Right ventricle myocardium inferior (tissue), 1 donor: Measurements from ENCODE around the gene SSX2B. TPM values are rescaled to one million over a fixed set of nuclear protein-coding genes. Genes with fewer than 3 reads are reported as not detected.
"Not testable (repeated sequence)": the region's sequence is repeated elsewhere in the genome, so short reads cannot be mapped to it uniquely, and the experiment has no call there.

Source experiments
- ATAC-seq: fragments of 200-7000 bp; cut with Tn5 transposase; one replicate; pipeline ENCODE4 v1.9.1; 2020; ENCODE audit warnings: mild to moderate bottlenecking, moderate library complexity
- DNase-seq: peaks from one replicate; pipeline ENCODE4 v3.0.0; 2021; ENCODE audit errors: missing footprints
- intact Hi-C: fragments of 100-400 bp; cut with DNase I; formaldehyde crosslinking; loops from one replicate; pipeline ENCODE4 v1.11.0; 2022
- long read RNA-seq: library from polyadenylated mRNA; unstranded; transcript quantifications from one replicate; pipeline ENCODE4 v2.0.0, GENCODE V29; 2021
- total RNA-seq: library from RNA; stranded (reverse); fragmentation: NEBNext Ultra II Directional; extraction: Animal tissue kit (Norgen Biotek cat#: 25700); gene quantifications from one replicate; pipeline ENCODE4 v1.2.1, GENCODE V29; 2021
- donor health status: DM: no; HTN: yes; CAD: no; lungs with severe emphysema.

Gene SSX2B, protein sequence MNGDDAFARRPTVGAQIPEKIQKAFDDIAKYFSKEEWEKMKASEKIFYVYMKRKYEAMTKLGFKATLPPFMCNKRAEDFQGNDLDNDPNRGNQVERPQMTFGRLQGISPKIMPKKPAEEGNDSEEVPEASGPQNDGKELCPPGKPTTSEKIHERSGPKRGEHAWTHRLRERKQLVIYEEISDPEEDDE
- total RNA-seq: not detected
- long read RNA-seq: 0 reads

DNA sequence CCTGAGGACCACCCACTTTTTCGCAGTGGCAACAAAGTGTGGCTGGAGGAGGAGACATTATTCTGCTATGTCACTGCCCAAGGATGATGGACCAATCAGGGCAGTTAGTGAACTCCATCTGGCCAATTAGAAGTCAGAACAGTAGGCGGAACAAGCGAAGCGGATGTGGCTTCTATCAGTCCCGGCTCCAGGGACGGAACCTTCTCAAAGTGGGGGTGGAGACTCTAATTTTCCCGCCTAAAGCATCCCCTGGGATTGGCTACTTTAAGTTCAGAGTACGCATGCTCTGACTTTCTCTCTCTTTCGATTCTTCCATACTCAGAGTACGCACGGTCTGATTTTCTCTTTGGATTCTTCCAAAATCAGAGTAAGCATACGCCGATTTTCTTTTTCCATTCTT lies at the start of gene SSX2B:
SSX2B (plus strand) TSS at position 301 of the 400 bp plus-strand sequence. CDS start 1,429 bp downstream, outside the sequence.
- intact Hi-C loops, ATAC-seq, DNase-seq: not testable (repeated sequence)

DNA sequence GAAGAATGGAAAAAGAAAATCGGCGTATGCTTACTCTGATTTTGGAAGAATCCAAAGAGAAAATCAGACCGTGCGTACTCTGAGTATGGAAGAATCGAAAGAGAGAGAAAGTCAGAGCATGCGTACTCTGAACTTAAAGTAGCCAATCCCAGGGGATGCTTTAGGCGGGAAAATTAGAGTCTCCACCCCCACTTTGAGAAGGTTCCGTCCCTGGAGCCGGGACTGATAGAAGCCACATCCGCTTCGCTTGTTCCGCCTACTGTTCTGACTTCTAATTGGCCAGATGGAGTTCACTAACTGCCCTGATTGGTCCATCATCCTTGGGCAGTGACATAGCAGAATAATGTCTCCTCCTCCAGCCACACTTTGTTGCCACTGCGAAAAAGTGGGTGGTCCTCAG lies 44.0 kb upstream of the SSX2B start, which contains the start of gene SSX2:
SSX2 (minus strand) TSS at position 101 of the 400 bp plus-strand sequence. CDS start 1,429 bp downstream, outside the sequence.
- ATAC-seq, DNase-seq, intact Hi-C loops: not testable (repeated sequence)

DNA sequence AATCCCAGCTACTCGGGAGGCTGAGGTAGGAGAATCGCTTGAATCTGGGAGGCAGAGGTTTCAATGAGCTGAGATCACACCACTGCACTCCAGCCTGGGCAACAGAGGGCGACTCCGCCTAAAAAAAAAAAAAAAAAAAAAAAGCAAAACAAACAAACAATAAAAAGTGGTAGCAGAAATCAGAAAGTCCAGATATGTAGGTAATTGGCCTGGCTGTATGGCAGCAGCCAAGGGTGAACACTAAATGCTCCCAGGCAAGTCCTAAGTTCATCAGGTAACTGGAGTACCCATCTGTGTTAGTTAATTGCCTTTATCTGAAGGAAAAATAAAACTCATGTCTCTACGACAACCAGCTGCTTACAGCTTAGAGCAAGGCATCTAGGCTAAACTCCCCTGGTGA lies 14.9 kb downstream of the SSX2B start:
- DNase-seq, ATAC-seq, intact Hi-C loops: not testable (repeated sequence)

DNA sequence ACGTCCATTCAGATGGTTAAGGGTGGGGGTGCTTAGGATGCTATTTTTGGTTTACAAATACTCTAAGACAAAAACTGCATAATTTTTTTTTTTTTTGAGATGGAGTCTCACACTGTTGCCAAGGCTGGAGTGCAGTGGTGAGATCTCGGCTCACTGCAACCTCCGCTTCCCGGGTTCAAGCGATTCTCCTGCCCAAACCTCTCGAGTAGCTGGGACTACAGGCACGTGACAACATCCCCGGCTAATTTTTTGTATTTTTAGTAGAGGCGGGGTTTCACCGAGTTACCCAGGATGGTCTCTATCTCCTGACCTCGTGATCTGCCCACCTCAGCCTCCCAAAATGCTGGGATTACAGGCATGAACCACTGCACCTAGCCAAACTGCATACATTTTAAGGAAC lies 22.5 kb downstream of the SSX2B start:
- DNase-seq, intact Hi-C loops, ATAC-seq: not testable (repeated sequence)

DNA sequence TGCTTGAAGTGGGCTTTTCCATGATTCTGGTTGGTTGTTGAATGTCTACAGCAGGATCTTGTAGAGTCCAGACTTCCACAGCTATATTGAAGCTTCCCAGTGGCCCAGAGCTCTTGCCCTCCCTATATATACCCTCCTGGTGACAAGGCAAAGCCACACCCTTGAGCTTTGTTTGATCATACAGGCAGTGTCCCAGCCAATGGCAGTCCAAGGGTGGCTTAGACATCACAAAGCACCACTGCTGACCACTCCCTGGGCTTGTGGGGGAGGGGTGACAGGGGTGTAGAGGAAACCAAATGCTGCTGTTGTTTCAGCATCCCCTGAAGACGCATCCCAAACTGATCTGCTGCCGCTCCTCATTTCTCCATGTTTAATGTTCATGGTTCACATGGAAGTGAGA lies 46.3 kb downstream of the SSX2B start, which contains the start of gene SPANXN5:
SPANXN5 (minus strand) TSS at position 101 of the 400 bp plus-strand sequence; CDS start at position 22, 79 bp downstream.
- intact Hi-C loops, ATAC-seq, DNase-seq: not testable (repeated sequence)

DNA sequence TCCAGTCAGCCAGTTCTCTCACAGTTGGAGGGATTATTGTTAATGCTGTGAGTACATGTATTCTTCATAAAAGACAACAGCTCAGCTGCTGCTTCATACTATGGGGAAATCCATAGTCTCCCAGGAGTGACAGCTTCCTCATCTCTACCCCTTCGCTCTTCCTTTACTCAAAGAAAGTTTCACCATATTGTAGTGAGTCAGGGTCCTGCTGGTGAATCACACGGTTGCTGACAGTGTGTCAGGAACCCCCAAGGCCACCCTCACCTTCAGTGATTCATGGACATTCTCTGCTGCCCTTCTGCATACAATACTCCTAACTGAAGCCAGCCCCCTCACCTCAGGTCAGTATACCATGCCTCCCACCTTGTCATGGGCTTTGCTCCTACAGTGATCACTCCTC lies 53.8 kb downstream of the SSX2B start:
- intact Hi-C loops, DNase-seq, ATAC-seq: not testable (repeated sequence)

Other genes starting within 250 kb of the SSX2B start
- not detected for gene XAGE1B, start 234.2 kb upstream of the SSX2B start, total RNA-seq
- gene SSX7, start 96.4 kb upstream of the SSX2B start, total RNA-seq: not detected
- gene SSX2, start 44.1 kb upstream of the SSX2B start, total RNA-seq: not detected
- gene SPANXN5, start 46.2 kb downstream of the SSX2B start, total RNA-seq: not detected
- gene XAGE5, start 60.0 kb downstream of the SSX2B start, total RNA-seq: not detected
- gene XAGE3, start 116.8 kb downstream of the SSX2B start, total RNA-seq: not detected
- 6.8 TPM for gene FAM156B, start 146.1 kb downstream of the SSX2B start, total RNA-seq
- 7.3 TPM for gene FAM156A, start 207.3 kb downstream of the SSX2B start, total RNA-seq